ENCODE results near the gene PHACTR3.

DNA sequence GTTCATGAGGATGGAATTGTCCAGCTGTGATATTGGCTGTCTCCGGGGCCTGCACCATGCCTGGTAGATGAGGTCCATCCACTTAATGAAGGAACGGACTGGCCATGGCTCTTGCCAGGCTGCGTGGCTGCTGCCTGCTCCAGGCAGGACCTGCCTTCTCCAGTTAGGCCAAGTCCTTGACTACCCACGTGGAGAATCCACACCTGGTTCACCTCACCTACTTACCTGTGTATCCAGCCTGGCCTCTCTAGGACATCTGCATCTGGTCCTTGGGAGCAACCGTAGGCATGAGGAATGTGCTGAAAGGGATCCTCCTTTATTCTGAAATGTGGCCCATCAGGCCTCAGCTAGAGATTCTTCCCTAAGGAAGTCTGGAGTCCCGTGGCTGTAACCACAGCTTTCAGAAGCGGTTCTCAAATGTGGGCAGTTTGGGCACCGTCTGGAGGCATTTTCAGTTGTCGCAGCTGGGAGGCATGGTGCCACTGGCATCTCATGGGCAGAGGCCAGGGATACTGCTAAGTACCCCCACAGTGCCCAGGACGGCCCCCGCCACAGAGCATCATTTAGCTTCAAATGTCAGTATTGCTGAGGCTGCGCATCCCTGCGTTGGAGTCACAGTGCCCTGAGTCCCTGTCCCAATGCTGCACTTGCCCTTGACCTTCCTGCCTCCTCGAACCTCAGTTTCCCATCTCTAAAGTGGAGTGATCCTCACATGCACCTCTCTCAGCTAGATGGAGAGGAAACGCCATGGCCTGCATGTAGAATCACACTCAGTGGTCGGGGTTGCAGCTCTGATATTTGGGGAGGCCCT is 67.5 kb downstream of the PHACTR3 start:
- TF ChIP-seq, protein P1, sequence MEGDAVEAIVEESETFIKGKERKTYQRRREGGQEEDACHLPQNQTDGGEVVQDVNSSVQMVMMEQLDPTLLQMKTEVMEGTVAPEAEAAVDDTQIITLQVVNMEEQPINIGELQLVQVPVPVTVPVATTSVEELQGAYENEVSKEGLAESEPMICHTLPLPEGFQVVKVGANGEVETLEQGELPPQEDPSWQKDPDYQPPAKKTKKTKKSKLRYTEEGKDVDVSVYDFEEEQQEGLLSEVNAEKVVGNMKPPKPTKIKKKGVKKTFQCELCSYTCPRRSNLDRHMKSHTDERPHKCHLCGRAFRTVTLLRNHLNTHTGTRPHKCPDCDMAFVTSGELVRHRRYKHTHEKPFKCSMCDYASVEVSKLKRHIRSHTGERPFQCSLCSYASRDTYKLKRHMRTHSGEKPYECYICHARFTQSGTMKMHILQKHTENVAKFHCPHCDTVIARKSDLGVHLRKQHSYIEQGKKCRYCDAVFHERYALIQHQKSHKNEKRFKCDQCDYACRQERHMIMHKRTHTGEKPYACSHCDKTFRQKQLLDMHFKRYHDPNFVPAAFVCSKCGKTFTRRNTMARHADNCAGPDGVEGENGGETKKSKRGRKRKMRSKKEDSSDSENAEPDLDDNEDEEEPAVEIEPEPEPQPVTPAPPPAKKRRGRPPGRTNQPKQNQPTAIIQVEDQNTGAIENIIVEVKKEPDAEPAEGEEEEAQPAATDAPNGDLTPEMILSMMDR (IDR thresholded peaks at IDR 0.05; ENCODE audit: low read length) = no peak
- TF ChIP-seq EZH2 (optimal IDR thresholded peaks at IDR 0.05; ENCODE audit: low read depth, low read length) = no peak
- no peak for TF ChIP-seq EZH2phosphoT487 (IDR thresholded peaks at IDR 0.05; ENCODE audit: low read length)

Measured in MM.1S (cell line).